ENCODE measurements around the gene PRDM16. TPM values are rescaled to one million over a fixed set of nuclear protein-coding genes. Genes with fewer than 3 reads are reported as not detected.

The PRDM16 gene
- total and polyA plus RNA-seq, 2 of the 4 experiments (the other 2 are of a cell fraction): 0.02 TPM; not detected in 1

DNA sequence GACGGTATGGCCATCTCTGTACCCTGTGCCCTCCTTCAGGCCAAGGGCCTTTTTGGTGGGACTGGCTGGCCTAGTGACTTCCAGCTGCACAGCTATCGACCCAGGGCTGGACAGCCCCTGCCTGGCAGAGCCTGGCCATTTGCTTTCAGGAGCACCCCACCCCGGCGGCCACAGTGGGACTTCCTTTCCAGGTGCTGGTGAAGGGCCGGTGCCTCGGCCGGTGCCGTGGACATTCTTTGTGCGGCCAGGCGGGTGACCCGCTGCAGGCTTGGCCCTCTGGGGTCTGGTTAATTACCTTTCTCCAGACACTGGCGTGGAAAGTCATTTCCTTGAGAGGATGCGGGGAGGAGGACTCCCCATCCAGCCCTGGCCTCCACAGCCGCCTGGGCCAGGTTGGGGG lies 50.1 kb downstream of the PRDM16 start:
- no peak overlapping the region for H2BK20ac ChIP-seq (ENCODE audit: low read depth, low read length)
- dilution Hi-C loops (cut with HindIII; ENCODE audit: low sequenced_read_pairs, unreplicated experiment): no loop called here
- H3K79me1 ChIP-seq (ENCODE audit: low read depth in 1 of 2, low read length in 2 of 2): no peaks in the 10 kb centered on the region

More for the DNA sequence above, 50.1 kb downstream of the PRDM16 start:
- Histone ChIP-seq H2AFZ (replicated peaks; ENCODE audit: low read length, poor library complexity) (no peak overlapping the region), H4K91ac (ENCODE audit: insufficient read depth, low read depth, low read length) (no peak overlapping the region), H3K23ac (ENCODE audit: low read depth, low read length) (no peak overlapping the region), H3K56ac (ENCODE audit: extremely low read depth, insufficient read depth, low read length) (no peak overlapping the region), H4K5ac (ENCODE audit: low read depth, low read length) (no peak overlapping the region), H3K4ac (ENCODE audit: low read depth, low read length) (no peak overlapping the region), H3K9me1 (ENCODE audit: insufficient read depth, low read length) (no peaks in the 10 kb centered on the region), H3K4me2 (ENCODE audit: low read depth, low read length) (no peak overlapping the region), H2AK5ac (ENCODE audit: low read depth, low read length) (no peak overlapping the region), H2BK120ac (ENCODE audit: low read depth, low read length) (no peak overlapping the region), H3K9ac (ENCODE audit: low read depth, low read length) (no peak overlapping the region), H3K4me1 (ENCODE audit: control insufficient read depth, insufficient read depth, low read length) (no peaks in the 10 kb centered on the region), H2AK9ac (replicated peaks; ENCODE audit: low read depth, low read length, poor library complexity) (no peak overlapping the region), H4K8ac (ENCODE audit: low read depth in 2 of 2, low read length in 2 of 2) (no peak overlapping the region), H3K18ac (ENCODE audit: low read depth, low read length) (no peak overlapping the region), H2BK15ac (ENCODE audit: low read depth, low read length) (no peak overlapping the region), H3K9me3 (ENCODE audit: control insufficient read depth, insufficient read depth, low read length) (peaks cover 53% of the 10 kb centered on the region), H3K27me3 (ENCODE audit: control insufficient read depth, insufficient read depth, low read length) (no peaks in the 10 kb centered on the region), H4K20me1 (ENCODE audit: insufficient read depth, low read length) (no peaks in the 10 kb centered on the region), H3K27ac (ENCODE audit: insufficient read depth, low read length) (no peak overlapping the region), H2BK5ac (ENCODE audit: low read depth, low read length, poor library complexity, severe bottlenecking) (no peak overlapping the region), H3K4me3 (ENCODE audit: insufficient read depth, low read depth, low read length) (no peak overlapping the region), H3K14ac (replicated peaks; ENCODE audit: low read depth, low read length) (no peak overlapping the region), H3K36me3 (ENCODE audit: control insufficient read depth, insufficient read depth, low read length) (no peaks in the 10 kb centered on the region)
- in situ Hi-C loops (cut with MboI; ENCODE audit: low sequenced_read_pairs) (no loop called here), intact Hi-C loops (cut with micrococcal nuclease) (no loop called here)
- WGBS, 2 experiments (ENCODE audit: extremely low coverage in 2 of 2, insufficient read length in 1 of 2): 67% methylated on average over 1 of the region's 14 CpGs; no CpG with 5 or more reads in 1 of the 2 experiments
- no TSS peak for BruUV-seq (replicated peaks)
- no peak for DNase-seq
- TF ChIP-seq FOS (IDR thresholded peaks at IDR 0.05; ENCODE audit: low read depth, low read length) (no peak), MAFK (IDR thresholded peaks at IDR 0.05; ENCODE audit: low read depth, low read length) (no peak), CHD1 (IDR thresholded peaks at IDR 0.05; ENCODE audit: low read depth, low read length) (no peak), RAD21 (IDR thresholded peaks at IDR 0.05; ENCODE audit: low read length) (no peak), SMC3 (IDR thresholded peaks at IDR 0.05; ENCODE audit: low read depth, low read length) (no peak), RCOR1 (IDR thresholded peaks at IDR 0.05; ENCODE audit: insufficient replicate concordance, low read length) (no peak), MXI1 (IDR thresholded peaks at IDR 0.05; ENCODE audit: borderline replicate concordance, low read depth, low read length) (no peak), MAZ (IDR thresholded peaks at IDR 0.05; ENCODE audit: borderline replicate concordance, low read depth, low read length) (no peak), POLR2A (IDR thresholded peaks at IDR 0.05; ENCODE audit: low read depth, low read length) (no peak), BHLHE40 (IDR thresholded peaks at IDR 0.05; ENCODE audit: low read depth, low read length) (no peak), RFX5 (IDR thresholded peaks at IDR 0.05; ENCODE audit: low read depth, low read length) (no peak), NFE2L2 (IDR thresholded peaks at IDR 0.05; ENCODE audit: low read depth, low read length) (no peak)
- TF ChIP-seq, protein P1, sequence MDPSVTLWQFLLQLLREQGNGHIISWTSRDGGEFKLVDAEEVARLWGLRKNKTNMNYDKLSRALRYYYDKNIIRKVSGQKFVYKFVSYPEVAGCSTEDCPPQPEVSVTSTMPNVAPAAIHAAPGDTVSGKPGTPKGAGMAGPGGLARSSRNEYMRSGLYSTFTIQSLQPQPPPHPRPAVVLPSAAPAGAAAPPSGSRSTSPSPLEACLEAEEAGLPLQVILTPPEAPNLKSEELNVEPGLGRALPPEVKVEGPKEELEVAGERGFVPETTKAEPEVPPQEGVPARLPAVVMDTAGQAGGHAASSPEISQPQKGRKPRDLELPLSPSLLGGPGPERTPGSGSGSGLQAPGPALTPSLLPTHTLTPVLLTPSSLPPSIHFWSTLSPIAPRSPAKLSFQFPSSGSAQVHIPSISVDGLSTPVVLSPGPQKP (IDR thresholded peaks at IDR 0.05; ENCODE audit: borderline replicate concordance, low read depth, low read length): no peak
- TF ChIP-seq, protein P2, sequence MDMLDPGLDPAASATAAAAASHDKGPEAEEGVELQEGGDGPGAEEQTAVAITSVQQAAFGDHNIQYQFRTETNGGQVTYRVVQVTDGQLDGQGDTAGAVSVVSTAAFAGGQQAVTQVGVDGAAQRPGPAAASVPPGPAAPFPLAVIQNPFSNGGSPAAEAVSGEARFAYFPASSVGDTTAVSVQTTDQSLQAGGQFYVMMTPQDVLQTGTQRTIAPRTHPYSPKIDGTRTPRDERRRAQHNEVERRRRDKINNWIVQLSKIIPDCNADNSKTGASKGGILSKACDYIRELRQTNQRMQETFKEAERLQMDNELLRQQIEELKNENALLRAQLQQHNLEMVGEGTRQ (IDR thresholded peaks at IDR 0.05; ENCODE audit: low read depth, low read length): no peak
- no peak for ATAC-seq (ENCODE audit: low read depth)
- ChIA-PET POLR2A (ENCODE audit: unreplicated experiment) (no interaction called here), CTCF (no interaction called here)
